Osteoblast (primary cell): ENCODE data around the gene FFAR2. TPM values are rescaled to one million over a fixed set of nuclear protein-coding genes. Genes with fewer than 3 reads are reported as not detected.

ENCODE experiments used
- DNase-seq: peaks from one replicate; pipeline ENCODE4 v3.0.0; 2011; ENCODE audit warnings: low spot score, mixed read lengths; ENCODE audit not compliant: insufficient read length; ENCODE audit errors: missing footprints
- H2AFZ ChIP-seq: 2 replicates; pipeline ENCODE4 v1.6.0; 2011; ENCODE audit warnings: mild to moderate bottlenecking, low read length
- H3K27ac ChIP-seq: 2 replicates; pipeline ENCODE4 v1.5.1; 2011; ENCODE audit warnings: mild to moderate bottlenecking, low read depth, low read length, moderate library complexity
- H3K27me3 ChIP-seq: 2 replicates; pipeline ENCODE4 v1.6.0; 2012; ENCODE audit warnings: mild to moderate bottlenecking, control low read depth, inconsistent platforms, low read length, moderate library complexity; ENCODE audit not compliant: insufficient read depth
- H3K36me3 ChIP-seq: 2 replicates; pipeline ENCODE4 v1.5.1; 2011; ENCODE audit warnings: mild to moderate bottlenecking, low read length, control low read depth, moderate library complexity; ENCODE audit not compliant: insufficient read depth
- H3K4me1 ChIP-seq: 2 replicates; pipeline ENCODE4 v1.5.1; 2011; ENCODE audit warnings: mild to moderate bottlenecking, low read length, control low read depth, moderate library complexity; ENCODE audit not compliant: insufficient read depth
- H3K4me2 ChIP-seq: 2 replicates; pipeline ENCODE4 v1.6.0; 2011; ENCODE audit warnings: mild to moderate bottlenecking, low read length; ENCODE audit not compliant: insufficient read depth
- H3K4me3 ChIP-seq: fragments of 200-600 bp; sonication (generic); 3 replicates; pipeline ENCODE4 v1.5.1; 2012; ENCODE audit warnings: mild to moderate bottlenecking, low read length, inconsistent platforms; ENCODE audit not compliant: insufficient read depth
- H3K79me2 ChIP-seq: 2 replicates; pipeline ENCODE4 v1.6.0; 2012; ENCODE audit warnings: mild to moderate bottlenecking, low read length, control low read depth, inconsistent platforms; ENCODE audit not compliant: insufficient read depth
- H3K9me3 ChIP-seq: 2 replicates; pipeline ENCODE4 v1.5.1; 2011; ENCODE audit warnings: low read depth, low read length, control low read depth
- H4K20me1 ChIP-seq: 2 replicates; pipeline ENCODE4 v1.6.0; 2012; ENCODE audit warnings: mild to moderate bottlenecking, low read length, control low read depth; ENCODE audit not compliant: insufficient read depth
- CTCF ChIP-seq: IDR thresholded peaks from 2 replicates; pipeline ENCODE4 v1.5.1; 2011; ENCODE audit warnings: mild to moderate bottlenecking, low read depth, low read length, moderate library complexity; ENCODE audit errors: extremely low read depth
- total RNA-seq: library from RNA; depleted of rRNA; stranded (reverse); fragments of >200 nt; gene quantifications from 2 replicates; pipeline ENCODE4 v1.2.3, GENCODE V29; 2012

The FFAR2 gene
- total RNA-seq, 1 donor: not detected

- H3K4me2 ChIP-seq: no peak overlapping the region
- peaks cover 24% of the 10 kb centered on the region for H3K27me3 ChIP-seq
- H2AFZ ChIP-seq: no peak overlapping the region
- no peaks in the 10 kb centered on the region for H3K36me3 ChIP-seq
- H3K9me3 ChIP-seq: no peaks in the 10 kb centered on the region
- H4K20me1 ChIP-seq: no peaks in the 10 kb centered on the region
- no peak overlapping the region for H3K27ac ChIP-seq
- DNase-seq: no peak
- H3K4me3 ChIP-seq: no peak overlapping the region
- TF ChIP-seq CTCF: no peak
- H3K79me2 ChIP-seq: no peaks in the 10 kb centered on the region
- H3K4me1 ChIP-seq: peaks cover 7% of the 10 kb centered on the region
These were observed 11.3 kb upstream of the FFAR2 start for GRCh38 chr19:35436477-35437405.

GRCh38 chr19:35437406-35437951, 10.6 kb upstream of the FFAR2 start:
- no peaks in the 10 kb centered on the region for H3K9me3 ChIP-seq
- H3K4me1 ChIP-seq: peaks cover 7% of the 10 kb centered on the region
- H4K20me1 ChIP-seq: no peaks in the 10 kb centered on the region
- peaks cover 24% of the 10 kb centered on the region for H3K27me3 ChIP-seq
- H3K27ac ChIP-seq: no peak overlapping the region
- TF ChIP-seq CTCF: no peak
- H3K4me3 ChIP-seq: no peak overlapping the region
- H3K36me3 ChIP-seq: no peaks in the 10 kb centered on the region
- no peaks in the 10 kb centered on the region for H3K79me2 ChIP-seq
- H3K4me2 ChIP-seq: no peak overlapping the region
- no peak for DNase-seq
- H2AFZ ChIP-seq: no peak overlapping the region

GRCh38 chr19:35438096-35438495, 10.0 kb upstream of the FFAR2 start:
- no peak overlapping the region for H3K4me3 ChIP-seq
- H4K20me1 ChIP-seq: no peaks in the 10 kb centered on the region
- H3K9me3 ChIP-seq: no peaks in the 10 kb centered on the region
- H3K79me2 ChIP-seq: no peaks in the 10 kb centered on the region
- H3K36me3 ChIP-seq: no peaks in the 10 kb centered on the region
- no peak overlapping the region for H3K27ac ChIP-seq
- no peak overlapping the region for H2AFZ ChIP-seq
- peaks cover 24% of the 10 kb centered on the region for H3K27me3 ChIP-seq
- no peak for TF ChIP-seq CTCF
- DNase-seq: no peak
- no peak overlapping the region for H3K4me2 ChIP-seq
- H3K4me1 ChIP-seq: peaks cover 7% of the 10 kb centered on the region

- H3K4me1 ChIP-seq: peaks cover 7% of the 10 kb centered on the region
- no peak overlapping the region for H3K4me2 ChIP-seq
- no peak overlapping the region for H2AFZ ChIP-seq
- no peaks in the 10 kb centered on the region for H4K20me1 ChIP-seq
- no peak for TF ChIP-seq CTCF
- no peaks in the 10 kb centered on the region for H3K9me3 ChIP-seq
- H3K36me3 ChIP-seq: no peaks in the 10 kb centered on the region
- no peak for DNase-seq
- no peak overlapping the region for H3K27ac ChIP-seq
- H3K27me3 ChIP-seq: peaks cover 24% of the 10 kb centered on the region
- H3K79me2 ChIP-seq: no peaks in the 10 kb centered on the region
- H3K4me3 ChIP-seq: no peak overlapping the region
These were observed 9.5 kb upstream of the FFAR2 start for GRCh38 chr19:35438527-35438926.
